ENCODE results near the gene CASKIN1. TPM values are rescaled to one million over a fixed set of nuclear protein-coding genes. Genes with fewer than 3 reads are reported as not detected.
A peak's percentile ranks its signal among the peaks of the same experiment; 100 is the strongest.

CASKIN1 gene
- total and polyA plus RNA-seq, 2 donors from 2014 or later = 0.30 to 0.66 TPM

GRCh38 chr16:2228161-2228824 lies 31.9 kb upstream of the CASKIN1 start:
- intact Hi-C loops (cut with DNase I) = no loop called here
- Histone ChIP-seq H3K9me3 (ENCODE audit: control insufficient read depth in 2 of 3, insufficient read depth in 1 of 3, low read length in 3 of 3) (no peaks in the 10 kb centered on the region), H3K27ac (ENCODE audit: low read depth in 2 of 2, low read length in 2 of 2) (no peak overlapping the region), H3K4me1 (ENCODE audit: control insufficient read depth in 2 of 3, insufficient read depth in 2 of 3, low read depth in 1 of 3, low read length in 3 of 3) (peaks cover 0 to 6% (median 3%) of the 10 kb centered on the region in 3 donors), H3K4me3 (ENCODE audit: low read length in 3 of 3) (no peak overlapping the region), H3K36me3 (ENCODE audit: control insufficient read depth in 2 of 3, insufficient read depth in 3 of 3, low read length in 3 of 3) (peaks cover 0 to 26% (median 10%) of the 10 kb centered on the region in 3 donors), H3K9ac (ENCODE audit: low read length in 3 of 3) (no peak overlapping the region), H3K27me3 (ENCODE audit: control insufficient read depth, insufficient read depth, low read length) (no peaks in the 10 kb centered on the region)
- peak in 1 of 5 donors; percentile 64 for DNase-seq
- TF ChIP-seq, protein P1, sequence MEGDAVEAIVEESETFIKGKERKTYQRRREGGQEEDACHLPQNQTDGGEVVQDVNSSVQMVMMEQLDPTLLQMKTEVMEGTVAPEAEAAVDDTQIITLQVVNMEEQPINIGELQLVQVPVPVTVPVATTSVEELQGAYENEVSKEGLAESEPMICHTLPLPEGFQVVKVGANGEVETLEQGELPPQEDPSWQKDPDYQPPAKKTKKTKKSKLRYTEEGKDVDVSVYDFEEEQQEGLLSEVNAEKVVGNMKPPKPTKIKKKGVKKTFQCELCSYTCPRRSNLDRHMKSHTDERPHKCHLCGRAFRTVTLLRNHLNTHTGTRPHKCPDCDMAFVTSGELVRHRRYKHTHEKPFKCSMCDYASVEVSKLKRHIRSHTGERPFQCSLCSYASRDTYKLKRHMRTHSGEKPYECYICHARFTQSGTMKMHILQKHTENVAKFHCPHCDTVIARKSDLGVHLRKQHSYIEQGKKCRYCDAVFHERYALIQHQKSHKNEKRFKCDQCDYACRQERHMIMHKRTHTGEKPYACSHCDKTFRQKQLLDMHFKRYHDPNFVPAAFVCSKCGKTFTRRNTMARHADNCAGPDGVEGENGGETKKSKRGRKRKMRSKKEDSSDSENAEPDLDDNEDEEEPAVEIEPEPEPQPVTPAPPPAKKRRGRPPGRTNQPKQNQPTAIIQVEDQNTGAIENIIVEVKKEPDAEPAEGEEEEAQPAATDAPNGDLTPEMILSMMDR (IDR thresholded peaks at IDR 0.05; ENCODE audit: borderline replicate concordance, extremely low read depth, insufficient read depth) = no peak
- FAIRE-seq = no peak

DNA sequence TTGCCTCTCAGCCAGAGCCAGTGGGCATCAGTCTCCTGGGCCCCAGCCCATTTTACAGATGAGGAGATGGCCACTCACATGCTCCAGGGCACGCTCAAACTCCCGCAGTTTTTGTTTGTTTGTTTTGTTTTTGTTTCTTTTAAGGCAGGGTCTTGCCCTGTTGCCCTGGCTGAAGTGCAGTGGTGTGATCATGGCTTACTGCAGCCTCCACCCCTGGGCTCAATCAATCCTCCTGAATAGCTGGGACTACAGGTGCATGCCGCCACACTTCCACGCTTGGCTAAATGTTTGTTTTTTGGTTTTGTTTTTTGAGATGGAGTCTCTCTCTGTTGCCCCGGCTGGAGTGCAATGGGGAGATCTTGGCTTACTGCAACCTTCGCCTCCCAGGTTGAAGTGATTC lies 30.5 kb upstream of the CASKIN1 start:
- Histone ChIP-seq H3K27ac (ENCODE audit: low read depth in 2 of 2, low read length in 2 of 2) (no peak overlapping the region), H3K9ac (ENCODE audit: low read length in 3 of 3) (no peak overlapping the region), H3K27me3 (ENCODE audit: control insufficient read depth, insufficient read depth, low read length) (no peaks in the 10 kb centered on the region), H3K4me3 (ENCODE audit: low read length in 3 of 3) (no peak overlapping the region), H3K4me1 (ENCODE audit: control insufficient read depth in 2 of 3, insufficient read depth in 2 of 3, low read depth in 1 of 3, low read length in 3 of 3) (peaks cover 0 to 6% (median 3%) of the 10 kb centered on the region in 3 donors), H3K9me3 (ENCODE audit: control insufficient read depth in 2 of 3, insufficient read depth in 1 of 3, low read length in 3 of 3) (no peaks in the 10 kb centered on the region), H3K36me3 (ENCODE audit: control insufficient read depth in 2 of 3, insufficient read depth in 3 of 3, low read length in 3 of 3) (peaks cover 0 to 21% (median 9%) of the 10 kb centered on the region in 3 donors)
- intact Hi-C loops (cut with DNase I) = no loop called here
- TF ChIP-seq, protein P1 (IDR thresholded peaks at IDR 0.05; ENCODE audit: borderline replicate concordance, extremely low read depth, insufficient read depth) = no peak
- no peak for DNase-seq
- no peak for FAIRE-seq

DNA sequence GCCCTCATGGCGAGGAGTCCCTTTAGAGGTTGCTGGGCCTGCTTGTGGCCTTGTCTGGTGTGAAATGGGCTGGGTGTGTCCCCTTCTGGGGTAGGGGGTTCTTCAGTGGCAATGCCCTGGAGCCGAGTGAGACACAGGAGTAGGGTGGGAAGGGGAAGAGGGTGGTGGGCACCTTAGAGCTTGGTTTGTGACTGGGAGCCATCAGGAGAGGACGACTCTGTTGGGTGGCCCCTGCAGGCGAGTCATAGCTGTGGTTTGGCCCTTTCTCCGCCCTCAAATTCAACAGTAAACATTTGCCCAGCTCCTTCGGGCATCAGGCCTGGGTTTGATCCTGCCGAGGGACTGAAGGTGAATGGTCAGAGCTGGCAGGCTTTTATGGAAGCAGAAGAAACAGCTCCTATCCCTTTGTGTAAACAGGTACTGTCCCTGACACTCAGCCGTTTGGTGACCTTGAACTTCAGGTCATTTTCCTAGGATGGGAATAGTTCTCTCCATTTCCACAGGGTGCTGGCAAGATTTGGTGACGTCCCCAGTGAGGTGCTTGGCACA lies 29.9 kb upstream of the CASKIN1 start:
- no peak for FAIRE-seq
- TF ChIP-seq, protein P1 (IDR thresholded peaks at IDR 0.05; ENCODE audit: borderline replicate concordance, extremely low read depth, insufficient read depth) = no peak
- no peak for DNase-seq
- H3K27me3 ChIP-seq (ENCODE audit: control insufficient read depth, insufficient read depth, low read length) = no peaks in the 10 kb centered on the region
- intact Hi-C loops (cut with DNase I) = no loop called here
- H3K4me1 ChIP-seq (ENCODE audit: control insufficient read depth in 2 of 3, insufficient read depth in 2 of 3, low read depth in 1 of 3, low read length in 3 of 3) = peaks cover 0 to 6% (median 3%) of the 10 kb centered on the region in 3 donors
- no peak overlapping the region for H3K4me3 ChIP-seq (ENCODE audit: low read length in 3 of 3)
- no peak overlapping the region for H3K27ac ChIP-seq (ENCODE audit: low read depth in 2 of 2, low read length in 2 of 2)
- H3K9ac ChIP-seq (ENCODE audit: low read length in 3 of 3) = no peak overlapping the region
- no peaks in the 10 kb centered on the region for H3K9me3 ChIP-seq (ENCODE audit: control insufficient read depth in 2 of 3, insufficient read depth in 1 of 3, low read length in 3 of 3)
- H3K36me3 ChIP-seq (ENCODE audit: control insufficient read depth in 2 of 3, insufficient read depth in 3 of 3, low read length in 3 of 3) = peaks cover 0 to 15% (median 3%) of the 10 kb centered on the region in 3 donors

All from kidney (tissue), 14 donors.